GM08714 (cell line): ENCODE data around the gene TMCC2.
"Not testable (repeated sequence)": the region's sequence is repeated elsewhere in the genome, so short reads cannot be mapped to it uniquely, and the experiment has no call there.

Source experiments
- H3K4me3 ChIP-seq: fragments of 200-500 bp; sonication (Bioruptor generic); 2 replicates; pipeline ENCODE4 v1.5.1; 2014; ENCODE audit warnings: mild to moderate bottlenecking, low read length, inconsistent platforms
- ZNF274 ChIP-seq: IDR thresholded peaks from 2 replicates; pipeline ENCODE4 v1.6.1; 2012; ENCODE audit warnings: mild to moderate bottlenecking, low read depth, low read length

The TMCC2 gene

GRCh38 chr1:205270271-205270670 lies 42.5 kb downstream of the TMCC2 start:
- TF ChIP-seq ZNF274: no peak
- no peak overlapping the region for H3K4me3 ChIP-seq

- TF ChIP-seq ZNF274: no peak
Measured at GRCh38 chr1:205270764-205271163, 43.0 kb downstream of the TMCC2 start.

GRCh38 chr1:205271277-205271676 lies 43.5 kb downstream of the TMCC2 start:
- TF ChIP-seq ZNF274: no peak

More at GRCh38 chr1:205270764-205271163, 43.0 kb downstream of the TMCC2 start:
- H3K4me3 ChIP-seq: no peak overlapping the region

GRCh38 chr1:205271745-205272144 lies 44.0 kb downstream of the TMCC2 start:
- H3K4me3 ChIP-seq: no peak overlapping the region
- TF ChIP-seq ZNF274: no peak

More at GRCh38 chr1:205271277-205271676, 43.5 kb downstream of the TMCC2 start:
- H3K4me3 ChIP-seq: no peak overlapping the region

GRCh38 chr1:205272536-205272935 lies 44.8 kb downstream of the TMCC2 start:
- TF ChIP-seq ZNF274: no peak
- H3K4me3 ChIP-seq: no peak overlapping the region

- TF ChIP-seq ZNF274: no peak
- no peak overlapping the region for H3K4me3 ChIP-seq
Measured at GRCh38 chr1:205273551-205273982, 45.8 kb downstream of the TMCC2 start.

GRCh38 chr1:205274041-205274691 lies 46.4 kb downstream of the TMCC2 start:
- TF ChIP-seq ZNF274: no peak
- H3K4me3 ChIP-seq: no peak overlapping the region

GRCh38 chr1:205275133-205275532 lies 47.4 kb downstream of the TMCC2 start:
- TF ChIP-seq ZNF274: no peak
- no peak overlapping the region for H3K4me3 ChIP-seq

GRCh38 chr1:205275916-205276688 lies 48.4 kb downstream of the TMCC2 start:
- H3K4me3 ChIP-seq: no peak overlapping the region
- TF ChIP-seq ZNF274: no peak

- no peak overlapping the region for H3K4me3 ChIP-seq
- TF ChIP-seq ZNF274: no peak
Measured at GRCh38 chr1:205276689-205277065, 48.9 kb downstream of the TMCC2 start.

- no peak for TF ChIP-seq ZNF274
- H3K4me3 ChIP-seq: no peak overlapping the region
Measured at GRCh38 chr1:205279986-205280385, 52.2 kb downstream of the TMCC2 start.

- H3K4me3 ChIP-seq: not testable (repeated sequence)
Measured at GRCh38 chr1:205280666-205281395, 53.1 kb downstream of the TMCC2 start.

GRCh38 chr1:205283270-205284147 lies 55.8 kb downstream of the TMCC2 start:
- H3K4me3 ChIP-seq: no peak overlapping the region

More at GRCh38 chr1:205283270-205284147, 55.8 kb downstream of the TMCC2 start:
- TF ChIP-seq ZNF274: no peak
